Common myeloid progenitor, CD34-positive (primary cell): Measurements from ENCODE around the gene TMF1.

Experiments used
- CTCF ChIA-PET: fragments of 350-600 bp; sonication (Branson Sonifier 250); formaldehyde crosslinking; loops from one replicate; lab custom pipeline; 2021; ENCODE audit warnings: antibody characterized with exemption; lab: Charles Lee
- POLR2A ChIA-PET: fragments of 350-600 bp; sonication (Branson Sonifier 250); formaldehyde crosslinking; loops from one replicate; lab custom pipeline; 2021; ENCODE audit warnings: antibody characterized with exemption; lab: Charles Lee
- DNase-seq, 3 donors: peaks; one replicate each; pipeline versions ENCODE4 v3.0.0 to v3.0.0-alpha.2; 2013
- H3K27ac ChIP-seq, 2 experiments: 1 replicate in 1 of 2; 2 replicates in 1 of 2; pipeline ENCODE4 v1.7.0; 2013; ENCODE audit warnings: inconsistent platforms in 2 of 2, low read length in 2 of 2, mild to moderate bottlenecking in 2 of 2, low read depth in 1 of 2, moderate library complexity in 1 of 2; ENCODE audit not compliant: severe bottlenecking in 2 of 2, insufficient read depth in 1 of 2, poor library complexity in 1 of 2
- H3K27me3 ChIP-seq, 5 experiments: replicated peaks in 2 of 5; 1 replicate in 3 of 5; 2 replicates in 2 of 5; pipeline versions ENCODE4 v1.6.1 to v1.7.0; 2013; ENCODE audit warnings: low read length in 4 of 5, mild to moderate bottlenecking in 2 of 5, moderate library complexity in 2 of 5, inconsistent platforms in 1 of 5; ENCODE audit not compliant: insufficient read depth in 5 of 5, control insufficient read depth in 4 of 5
- H3K36me3 ChIP-seq, 4 experiments: 1 replicate in 2 of 4; 2 replicates in 2 of 4; pipeline versions ENCODE4 v1.6.1 to v1.7.0; 2013; ENCODE audit warnings: low read length in 3 of 4, control low read depth in 1 of 4, mild to moderate bottlenecking in 1 of 4; ENCODE audit not compliant: control insufficient read depth in 4 of 4, insufficient read depth in 4 of 4
- H3K4me1 ChIP-seq, 4 experiments: 1 replicate in 3 of 4; 2 replicates in 1 of 4; pipeline versions ENCODE4 v1.6.1 to v1.7.1; 2013; ENCODE audit warnings: low read length in 3 of 4, mild to moderate bottlenecking in 3 of 4, control low read depth in 1 of 4, inconsistent platforms in 1 of 4, moderate library complexity in 1 of 4; ENCODE audit not compliant: control insufficient read depth in 4 of 4, insufficient read depth in 4 of 4; ENCODE audit errors: control extremely low read depth in 1 of 4
- H3K4me3 ChIP-seq, 7 experiments: 1 replicate in 4 of 7; 2 replicates in 3 of 7; pipeline versions ENCODE4 v1.5.1 to v1.7.0; 2013; ENCODE audit warnings: mild to moderate bottlenecking in 7 of 7, low read length in 6 of 7, moderate library complexity in 6 of 7, inconsistent platforms in 2 of 7, low read depth in 2 of 7, control low read depth in 1 of 7; ENCODE audit not compliant: insufficient read depth in 4 of 7, control insufficient read depth in 1 of 7; ENCODE audit errors: extremely low read depth in 1 of 7
- H3K9me3 ChIP-seq, 5 experiments: 1 replicate in 4 of 5; 2 replicates in 1 of 5; pipeline versions ENCODE4 v1.6.1 to v1.7.1; 2013; ENCODE audit warnings: low read length in 4 of 5, mild to moderate bottlenecking in 2 of 5, inconsistent platforms in 1 of 5, low read depth in 1 of 5, moderate library complexity in 1 of 5; ENCODE audit not compliant: control insufficient read depth in 4 of 5, insufficient read depth in 2 of 5; ENCODE audit errors: control extremely low read depth in 1 of 5
- WGBS: methylation state at CpG from one replicate; pipeline ENCODE4 v1.1.5; 2013; ENCODE audit not compliant: insufficient coverage; 5-methylcytosine and 5-hydroxymethylcytosine counted together

Gene TMF1

DNA sequence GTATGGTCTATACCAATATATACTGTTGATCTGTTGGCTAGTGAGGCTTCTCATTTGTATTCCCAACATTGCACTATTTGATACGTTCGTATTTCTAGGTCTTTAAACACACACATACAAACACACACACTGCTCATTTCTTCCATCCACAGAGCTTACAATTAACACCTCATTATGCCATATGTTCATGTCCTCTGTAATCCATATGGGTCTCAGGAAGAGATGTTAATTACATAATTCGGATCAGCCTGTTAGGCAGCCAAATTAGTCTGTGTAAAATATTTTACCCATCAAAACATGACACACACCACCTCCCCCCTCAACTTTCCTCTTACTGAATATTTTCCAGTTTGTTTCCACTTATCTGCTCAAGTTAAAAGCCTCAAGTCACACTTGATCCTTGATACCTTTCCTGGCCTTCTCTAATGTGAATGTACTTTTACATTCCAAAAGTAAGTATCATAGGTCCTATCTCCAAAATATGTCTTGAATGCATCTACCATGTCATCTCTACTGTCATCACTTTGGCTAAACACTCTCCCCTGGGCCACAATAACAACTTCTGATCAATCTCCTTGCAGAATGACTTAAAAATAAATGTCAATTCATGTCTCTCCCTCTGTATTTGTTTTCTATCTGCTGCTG is 66.9 kb downstream of the TMF1 start:
- H3K9me3 ChIP-seq = no peaks in the 10 kb centered on the region
- no peaks in the 10 kb centered on the region for H3K27me3 ChIP-seq
- 83% methylated on average over 1 of the region's 3 CpGs for WGBS
- H3K36me3 ChIP-seq = peaks cover 13 to 62% (median 39%) of the 10 kb centered on the region in 4 experiments
- no peak overlapping the region for H3K4me3 ChIP-seq
- CTCF ChIA-PET = no interaction called here
- no peaks in the 10 kb centered on the region for H3K4me1 ChIP-seq
- POLR2A ChIA-PET = no interaction called here
- DNase-seq = no peak
- no peak overlapping the region for H3K27ac ChIP-seq

DNA sequence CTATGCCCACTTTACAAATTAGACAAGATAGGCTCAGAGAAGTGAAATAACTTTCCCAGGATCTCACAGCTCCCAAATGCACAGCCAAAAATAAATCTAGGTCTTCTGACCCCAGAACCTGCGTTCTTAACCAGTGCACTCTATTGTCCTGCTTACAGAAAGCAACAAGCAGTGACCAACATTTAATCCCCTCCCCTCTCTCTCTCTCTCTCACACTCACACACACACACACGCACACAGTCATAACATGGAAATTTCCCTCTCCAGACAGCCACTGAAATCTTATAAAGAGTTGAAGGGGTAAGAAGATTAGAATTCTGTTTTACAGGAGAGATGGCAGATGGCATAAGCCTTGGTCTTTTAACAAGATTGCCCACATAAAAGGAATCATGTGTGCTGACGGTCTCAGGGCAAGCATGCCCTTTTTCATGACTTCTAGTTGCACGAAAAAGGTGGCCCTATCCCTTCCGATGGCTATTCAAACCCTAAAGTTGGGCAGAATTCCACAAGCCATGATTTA is 68.1 kb downstream of the TMF1 start:
- CTCF ChIA-PET = interaction anchor here (0.7 to 1.8 kb wide), 2 partner anchors 12 to 174 kb away, joined by 3 read pairs; no protein-coding TSS in a partner anchor

DNA sequence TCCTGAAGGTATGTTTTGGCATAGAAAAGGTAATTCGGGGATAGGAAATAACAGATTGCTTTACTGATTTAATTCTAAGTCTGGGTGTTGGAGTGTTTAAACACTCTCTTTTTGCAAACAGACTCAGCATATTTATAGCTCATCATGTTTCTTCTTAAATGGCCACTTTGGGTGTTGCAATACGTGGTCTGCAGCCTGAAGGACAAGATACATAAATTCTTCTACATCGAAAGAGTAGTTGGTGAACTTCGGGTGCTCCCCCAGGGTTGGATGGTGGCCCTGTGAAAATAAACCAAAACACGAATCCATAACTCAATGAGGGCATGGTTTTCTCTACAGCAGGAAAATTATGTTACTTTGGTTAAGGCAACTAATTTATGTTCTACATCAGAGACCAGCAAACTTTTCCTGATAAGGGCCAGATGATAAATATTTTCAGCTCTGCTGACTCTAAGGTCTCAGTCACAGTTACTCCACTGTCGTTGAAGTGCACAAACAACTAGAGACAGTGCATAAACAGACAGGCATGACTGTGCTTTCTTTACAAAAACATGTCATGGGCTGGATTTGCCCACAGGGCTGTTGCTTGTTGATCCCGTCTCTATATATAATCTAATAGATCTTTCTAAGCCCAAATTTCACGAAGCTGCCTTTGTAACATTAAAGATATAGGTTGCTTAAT is 74.5 kb downstream of the TMF1 start:
- H3K27ac ChIP-seq = no peak overlapping the region
- no peaks in the 10 kb centered on the region for H3K9me3 ChIP-seq
- no peaks in the 10 kb centered on the region for H3K27me3 ChIP-seq
- H3K4me3 ChIP-seq = no peak overlapping the region
- DNase-seq = no peak
- ChIA-PET POLR2A (no interaction called here), CTCF (no interaction called here)
- H3K4me1 ChIP-seq = no peaks in the 10 kb centered on the region
- peaks cover 15 to 49% (median 27%) of the 10 kb centered on the region in 4 experiments for H3K36me3 ChIP-seq
- 100% methylated on average over 5 of the region's 8 CpGs for WGBS

More for the DNA sequence above, 68.1 kb downstream of the TMF1 start:
- Histone ChIP-seq H3K9me3 (no peaks in the 10 kb centered on the region), H3K4me3 (no peak overlapping the region), H3K4me1 (no peaks in the 10 kb centered on the region), H3K36me3 (peaks cover 14 to 69% (median 45%) of the 10 kb centered on the region in 4 experiments), H3K27me3 (no peaks in the 10 kb centered on the region), H3K27ac (no peak overlapping the region)
- no peak for DNase-seq
- POLR2A ChIA-PET = interaction anchor here (0.6 kb wide), 1 partner anchor 738 kb away, joined by 4 read pairs; no protein-coding TSS in a partner anchor
- WGBS = 71% methylated on average over 4 of the region's 5 CpGs

DNA sequence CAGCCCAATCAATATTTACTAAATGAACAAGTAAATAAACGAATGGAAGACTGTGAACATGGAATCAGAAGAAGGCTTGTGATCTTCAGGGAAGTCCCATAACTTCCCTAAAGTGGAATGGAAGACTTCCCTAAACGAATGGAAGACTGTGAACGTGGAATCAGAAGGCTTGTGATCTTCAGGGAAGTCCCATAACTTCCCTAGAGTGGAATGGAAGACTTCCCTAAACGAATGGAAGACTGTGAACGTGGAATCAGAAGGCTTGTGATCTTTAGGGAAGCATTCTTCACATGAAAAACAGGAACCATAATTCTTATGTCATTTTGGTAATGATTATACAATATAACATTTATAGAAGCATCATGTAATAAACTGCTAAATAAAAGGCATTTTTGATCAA is 77.4 kb downstream of the TMF1 start:
- POLR2A ChIA-PET = no interaction called here
- WGBS = 87% methylated on average over 3 of the region's 5 CpGs
- H3K27me3 ChIP-seq = peaks cover 0 to 6% (median 0%) of the 10 kb centered on the region in 5 experiments
- CTCF ChIA-PET = no interaction called here
- peaks cover 9 to 30% (median 15%) of the 10 kb centered on the region in 4 experiments for H3K36me3 ChIP-seq
- H3K9me3 ChIP-seq = no peaks in the 10 kb centered on the region
- no peak for DNase-seq
- H3K4me1 ChIP-seq = no peaks in the 10 kb centered on the region
- H3K27ac ChIP-seq = no peak overlapping the region
- no peak overlapping the region for H3K4me3 ChIP-seq

DNA sequence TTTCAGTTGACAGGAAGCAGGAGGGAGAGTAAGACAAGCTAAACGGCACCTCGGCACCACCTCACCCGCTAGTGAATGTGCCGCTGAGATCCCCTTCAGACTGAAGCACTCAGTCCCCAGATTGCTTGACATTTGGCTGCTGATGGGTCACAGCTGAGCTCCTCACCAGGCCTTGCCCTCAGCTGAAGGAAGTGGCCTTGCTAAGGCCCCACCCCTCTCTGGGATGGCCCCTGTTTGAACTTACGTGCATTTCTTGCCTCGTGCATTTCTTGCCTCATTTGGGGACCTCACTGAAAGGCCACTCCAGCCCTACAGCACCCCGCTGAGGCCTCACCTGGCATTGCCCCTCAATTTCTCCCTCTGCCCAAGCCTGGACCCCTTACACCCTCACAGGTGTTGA is 78.5 kb downstream of the TMF1 start:
- CTCF ChIA-PET = interaction anchor here (1.5 kb wide), 1 partner anchor 9 kb away, joined by 5 read pairs; no protein-coding TSS in a partner anchor
- Histone ChIP-seq H3K9me3 (no peaks in the 10 kb centered on the region), H3K27ac (no peak overlapping the region), H3K36me3 (peaks cover 6 to 20% (median 9%) of the 10 kb centered on the region in 4 experiments), H3K27me3 (peaks cover 0 to 6% (median 0%) of the 10 kb centered on the region in 5 experiments), H3K4me3 (no peak overlapping the region), H3K4me1 (no peaks in the 10 kb centered on the region)
- peak in 2 of 3 donors; percentile 3 to 4 for DNase-seq
- POLR2A ChIA-PET = no interaction called here
- 87% methylated on average over 7 of the region's 7 CpGs for WGBS

DNA sequence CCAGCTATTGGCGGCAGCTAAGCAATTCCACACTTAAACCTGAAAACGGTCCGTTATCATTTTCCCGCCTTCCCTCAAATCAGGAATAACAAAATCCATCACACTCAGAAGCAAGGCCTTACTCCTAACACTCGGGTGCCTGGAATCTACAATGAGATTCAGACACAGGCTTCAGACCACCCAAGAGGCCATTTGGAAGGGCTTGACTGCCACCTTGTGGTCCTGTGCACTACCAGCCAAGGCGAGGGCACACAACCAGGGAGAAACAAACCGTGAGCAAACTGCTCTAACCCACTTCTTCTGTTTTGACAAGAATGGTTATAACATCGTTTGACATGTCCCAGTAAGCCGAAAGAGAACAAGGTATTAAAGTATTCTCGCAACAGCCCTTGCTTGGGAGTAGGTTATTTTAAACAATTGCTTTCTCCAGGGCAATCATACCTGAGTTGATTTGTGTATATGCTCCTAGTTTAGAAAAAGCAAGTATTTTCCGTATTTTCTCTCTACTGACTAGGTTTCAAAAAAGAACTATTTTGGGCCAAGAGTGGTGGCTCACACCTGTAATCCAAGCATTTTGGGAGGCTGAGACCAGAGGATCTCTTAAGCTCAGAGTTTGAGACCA is 79.7 kb downstream of the TMF1 start:
- DNase-seq = peak; percentile 57 to 81 (median 74)
- 52% methylated on average over 8 of the region's 11 CpGs for WGBS
- no peak overlapping the region for H3K27ac ChIP-seq
- H3K4me3 ChIP-seq = no peak overlapping the region
- CTCF ChIA-PET = interaction anchor here (0.7 to 2.1 kb wide), 9 partner anchors 8 to 94 kb away, joined by 3 to 9 read pairs (median 3); no protein-coding TSS in a partner anchor
- no peaks in the 10 kb centered on the region for H3K4me1 ChIP-seq
- peaks cover 0 to 6% (median 0%) of the 10 kb centered on the region in 5 experiments for H3K27me3 ChIP-seq
- POLR2A ChIA-PET = no interaction called here
- peaks cover 0 to 9% (median 2%) of the 10 kb centered on the region in 4 experiments for H3K36me3 ChIP-seq
- no peaks in the 10 kb centered on the region for H3K9me3 ChIP-seq
